ENCODE measurements around the gene FARP2.
A peak's percentile ranks its signal among the peaks of the same experiment; 100 is the strongest.

Gene FARP2

GRCh38 chr2:241541564-241542277, 185.6 kb downstream of the FARP2 start:
- TF ChIP-seq, protein P1, sequence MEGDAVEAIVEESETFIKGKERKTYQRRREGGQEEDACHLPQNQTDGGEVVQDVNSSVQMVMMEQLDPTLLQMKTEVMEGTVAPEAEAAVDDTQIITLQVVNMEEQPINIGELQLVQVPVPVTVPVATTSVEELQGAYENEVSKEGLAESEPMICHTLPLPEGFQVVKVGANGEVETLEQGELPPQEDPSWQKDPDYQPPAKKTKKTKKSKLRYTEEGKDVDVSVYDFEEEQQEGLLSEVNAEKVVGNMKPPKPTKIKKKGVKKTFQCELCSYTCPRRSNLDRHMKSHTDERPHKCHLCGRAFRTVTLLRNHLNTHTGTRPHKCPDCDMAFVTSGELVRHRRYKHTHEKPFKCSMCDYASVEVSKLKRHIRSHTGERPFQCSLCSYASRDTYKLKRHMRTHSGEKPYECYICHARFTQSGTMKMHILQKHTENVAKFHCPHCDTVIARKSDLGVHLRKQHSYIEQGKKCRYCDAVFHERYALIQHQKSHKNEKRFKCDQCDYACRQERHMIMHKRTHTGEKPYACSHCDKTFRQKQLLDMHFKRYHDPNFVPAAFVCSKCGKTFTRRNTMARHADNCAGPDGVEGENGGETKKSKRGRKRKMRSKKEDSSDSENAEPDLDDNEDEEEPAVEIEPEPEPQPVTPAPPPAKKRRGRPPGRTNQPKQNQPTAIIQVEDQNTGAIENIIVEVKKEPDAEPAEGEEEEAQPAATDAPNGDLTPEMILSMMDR (IDR thresholded peaks at IDR 0.05; ENCODE audit: low read depth, low read length, missing control alignments), result no peak
- peak overlapping the region; percentile 31 for H3K4me3 ChIP-seq (ENCODE audit: low read depth, low read length)
- in situ Hi-C loops (cut with HindIII; ENCODE audit: low sequenced_read_pairs), result no loop called here
- DNase-seq (ENCODE audit: low read depth), result no peak

- TF ChIP-seq, protein P1 (IDR thresholded peaks at IDR 0.05; ENCODE audit: low read depth, low read length, missing control alignments), result no peak
- H3K4me3 ChIP-seq (ENCODE audit: low read depth, low read length), result no peak overlapping the region
- no peak for DNase-seq (ENCODE audit: low read depth)
- in situ Hi-C loops (cut with HindIII; ENCODE audit: low sequenced_read_pairs), result no loop called here
Observed at GRCh38 chr2:241542278-241542605, 186.2 kb downstream of the FARP2 start.

Data from astrocyte of the cerebellum (primary cell).